Right atrium auricular region (tissue), 2 donors: ENCODE results near the gene CNTN4. TPM values are rescaled to one million over a fixed set of nuclear protein-coding genes. Genes with fewer than 3 reads are reported as not detected.

ENCODE experiments used
- DNase-seq: peaks from one replicate; pipeline ENCODE4 v3.0.0-alpha.2; 2019; ENCODE audit warnings: low spot score
- H3K27ac ChIP-seq, 2 donors: fragments of 200-600 bp; sonication (generic); 1 replicate in 1 of 2; 2 replicates in 1 of 2; pipeline ENCODE4 v1.5.1; 2016 to 2019
- H3K27me3 ChIP-seq, 2 donors: fragments of 200-600 bp; sonication (generic); one replicate each; pipeline versions ENCODE4 v1.5.1 to v1.6.0; 2017 to 2019
- H3K36me3 ChIP-seq: fragments of 200-600 bp; sonication (generic); one replicate; pipeline ENCODE4 v1.5.1; 2016
- H3K4me1 ChIP-seq, 2 donors: fragments of 200-600 bp; sonication (generic); one replicate each; pipeline versions ENCODE4 v1.5.1 to v1.6.0; 2017 to 2019
- H3K4me3 ChIP-seq, 2 donors: fragments of 200-600 bp; sonication (generic); 1 replicate in 1 of 2; 2 replicates in 1 of 2; pipeline ENCODE4 v1.5.1; 2017 to 2019; ENCODE audit warnings: mild to moderate bottlenecking in 1 of 2, moderate library complexity in 1 of 2
- H3K9me3 ChIP-seq, 2 donors: fragments of 200-600 bp; sonication (generic); one replicate each; pipeline ENCODE4 v1.5.1; 2019
- CTCF ChIP-seq, 2 donors: fragments of 200-600 bp; sonication (generic); IDR thresholded peaks; one replicate each; pipeline ENCODE4 v1.5.1; 2019; ENCODE audit warnings: antibody characterized with exemption in 2 of 2
- total RNA-seq, 2 donors: library from RNA; depleted of rRNA; stranded (reverse); fragments of >200 nt; gene quantifications; one replicate each; pipeline ENCODE4 v1.1.0, GENCODE V29; 2016

Gene CNTN4
- total RNA-seq, 2 donors from 2014 or later: 5.3 to 5.7 TPM

- H3K27me3 ChIP-seq: no peaks in the 10 kb centered on the region
- no peak overlapping the region for H3K27ac ChIP-seq
- no peak overlapping the region for H3K4me3 ChIP-seq
- TF ChIP-seq CTCF (IDR thresholded peaks at IDR 0.05): no peak
- H3K36me3 ChIP-seq: no peaks in the 10 kb centered on the region
- no peaks in the 10 kb centered on the region for H3K4me1 ChIP-seq
- DNase-seq: no peak
- no peaks in the 10 kb centered on the region for H3K9me3 ChIP-seq
These were observed 968.2 kb downstream of the CNTN4 start for GRCh38 chr3:3066910-3067309.

GRCh38 chr3:3068358-3068881 is 969.8 kb downstream of the CNTN4 start:
- no peaks in the 10 kb centered on the region for H3K36me3 ChIP-seq
- TF ChIP-seq CTCF (IDR thresholded peaks at IDR 0.05): no peak
- no peaks in the 10 kb centered on the region for H3K9me3 ChIP-seq
- H3K4me1 ChIP-seq: no peaks in the 10 kb centered on the region
- no peak overlapping the region for H3K4me3 ChIP-seq
- H3K27ac ChIP-seq: no peak overlapping the region
- no peak for DNase-seq
- H3K27me3 ChIP-seq: no peaks in the 10 kb centered on the region

GRCh38 chr3:3069723-3070122 is 971.1 kb downstream of the CNTN4 start:
- Histone ChIP-seq H3K27me3 (no peaks in the 10 kb centered on the region), H3K27ac (no peak overlapping the region), H3K4me3 (no peak overlapping the region), H3K36me3 (no peaks in the 10 kb centered on the region), H3K4me1 (no peaks in the 10 kb centered on the region), H3K9me3 (no peaks in the 10 kb centered on the region)
- DNase-seq: no peak
- TF ChIP-seq CTCF (IDR thresholded peaks at IDR 0.05): no peak

GRCh38 chr3:3071136-3071535 is 972.5 kb downstream of the CNTN4 start:
- DNase-seq: no peak
- no peaks in the 10 kb centered on the region for H3K36me3 ChIP-seq
- no peaks in the 10 kb centered on the region for H3K27me3 ChIP-seq
- H3K27ac ChIP-seq: no peak overlapping the region
- no peak overlapping the region for H3K4me3 ChIP-seq
- TF ChIP-seq CTCF (IDR thresholded peaks at IDR 0.05): no peak
- H3K4me1 ChIP-seq: no peaks in the 10 kb centered on the region
- no peaks in the 10 kb centered on the region for H3K9me3 ChIP-seq

GRCh38 chr3:3074551-3075257 is 976.0 kb downstream of the CNTN4 start:
- Histone ChIP-seq H3K27ac (no peak overlapping the region), H3K36me3 (no peaks in the 10 kb centered on the region), H3K4me3 (no peak overlapping the region), H3K9me3 (no peaks in the 10 kb centered on the region), H3K27me3 (no peaks in the 10 kb centered on the region), H3K4me1 (no peaks in the 10 kb centered on the region)
- TF ChIP-seq CTCF (IDR thresholded peaks at IDR 0.05): no peak
- no peak for DNase-seq

- H3K27me3 ChIP-seq: no peaks in the 10 kb centered on the region
- no peaks in the 10 kb centered on the region for H3K9me3 ChIP-seq
- no peak overlapping the region for H3K27ac ChIP-seq
- H3K36me3 ChIP-seq: no peaks in the 10 kb centered on the region
- no peak for TF ChIP-seq CTCF (IDR thresholded peaks at IDR 0.05)
- no peak for DNase-seq
- no peak overlapping the region for H3K4me3 ChIP-seq
- no peaks in the 10 kb centered on the region for H3K4me1 ChIP-seq
These were observed 981.6 kb downstream of the CNTN4 start for GRCh38 chr3:3080309-3080708.
